GM19240 (cell line): ENCODE data around the gene BAHD1.
"Not testable (repeated sequence)": the region's sequence is repeated elsewhere in the genome, so short reads cannot be mapped to it uniquely, and the experiment has no call there.

Source experiments
- DNase-seq: peaks from one replicate; pipeline ENCODE4 v3.0.0; 2011; ENCODE audit warnings: low spot score; ENCODE audit not compliant: insufficient read length

BAHD1 gene

DNA sequence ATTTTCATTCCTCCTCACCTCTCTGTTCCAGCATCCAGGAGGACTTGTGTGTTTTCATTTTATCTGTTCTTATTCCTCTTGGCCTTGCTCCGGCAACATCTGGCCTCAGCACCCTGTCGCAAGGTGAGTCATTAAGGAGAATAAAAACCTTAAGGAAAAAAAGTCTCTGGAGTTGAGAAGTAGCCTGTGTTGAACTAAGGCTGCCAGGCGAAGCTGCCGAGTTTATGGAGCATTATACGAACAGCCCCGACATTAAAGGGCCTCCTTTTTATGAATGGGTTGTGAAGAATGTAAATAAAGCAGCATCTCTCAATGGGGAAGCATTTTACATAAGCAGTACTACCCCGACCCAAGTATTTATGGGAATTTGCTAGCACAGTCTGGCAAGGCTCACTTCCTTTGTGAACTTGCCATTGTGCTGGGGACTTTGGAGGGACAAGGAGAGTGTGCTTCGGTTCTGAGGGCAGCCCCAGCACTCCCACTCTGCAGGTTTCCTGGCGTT is 4.7 kb downstream of the BAHD1 start:
- no peak for DNase-seq

DNA sequence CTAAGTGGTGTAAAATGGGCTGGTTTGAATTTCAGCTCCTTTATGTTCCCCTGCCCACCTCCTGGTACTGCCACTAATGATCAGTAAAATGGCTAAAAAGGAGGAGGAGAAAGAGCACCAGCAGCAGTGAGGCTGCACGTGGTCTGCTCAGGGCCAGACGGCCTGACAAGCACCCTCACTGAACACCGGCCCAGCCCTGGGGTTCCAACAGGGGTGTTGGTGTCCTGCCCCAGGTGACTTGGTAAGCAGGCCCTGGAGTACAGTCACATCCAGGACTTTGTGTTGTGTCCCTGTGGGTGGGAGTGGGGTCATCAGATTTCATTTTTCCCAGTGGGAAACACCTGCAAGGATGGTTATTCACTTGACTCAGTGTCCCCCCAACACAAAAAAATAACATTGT is 5.4 kb downstream of the BAHD1 start:
- no peak for DNase-seq

DNA sequence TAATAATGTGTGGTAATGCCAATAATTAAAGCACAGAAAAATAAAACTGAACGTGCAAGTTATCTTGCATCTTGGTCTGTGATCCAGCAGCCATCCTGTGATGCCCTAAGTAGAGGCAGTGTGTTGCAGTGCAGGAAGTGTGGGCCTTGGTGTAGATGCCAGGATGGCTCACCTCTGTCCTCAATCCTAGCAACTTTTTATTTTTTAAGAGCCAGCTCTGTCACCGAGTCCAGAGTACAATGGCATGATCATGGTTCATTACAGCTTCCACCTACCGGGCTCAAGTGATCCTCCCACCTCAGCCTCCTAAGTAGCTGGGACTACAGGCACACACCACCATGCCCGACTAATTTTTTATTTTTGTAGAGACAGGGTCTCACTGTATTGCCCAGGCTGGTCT is 7.6 kb downstream of the BAHD1 start:
- DNase-seq, result no peak

DNA sequence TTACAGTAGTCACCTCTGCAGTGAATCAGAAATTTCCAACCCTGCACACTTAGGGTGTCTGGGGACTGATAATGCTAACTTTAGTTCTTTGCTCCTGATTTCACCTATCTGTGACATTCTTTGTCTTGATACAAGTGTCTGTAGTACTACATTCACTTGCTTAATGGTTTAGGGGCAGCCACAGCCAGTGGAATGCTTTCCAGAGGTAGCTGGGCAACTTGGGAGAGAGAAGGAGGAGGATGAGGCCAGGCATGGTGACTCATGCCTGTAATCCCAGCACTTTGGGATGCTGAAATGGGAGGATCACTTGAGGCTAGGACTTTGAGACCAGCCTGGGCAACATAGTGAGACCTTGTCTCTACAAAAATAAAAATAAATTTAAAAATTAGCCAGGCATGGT is 8.5 kb downstream of the BAHD1 start:
- DNase-seq, result no peak

DNA sequence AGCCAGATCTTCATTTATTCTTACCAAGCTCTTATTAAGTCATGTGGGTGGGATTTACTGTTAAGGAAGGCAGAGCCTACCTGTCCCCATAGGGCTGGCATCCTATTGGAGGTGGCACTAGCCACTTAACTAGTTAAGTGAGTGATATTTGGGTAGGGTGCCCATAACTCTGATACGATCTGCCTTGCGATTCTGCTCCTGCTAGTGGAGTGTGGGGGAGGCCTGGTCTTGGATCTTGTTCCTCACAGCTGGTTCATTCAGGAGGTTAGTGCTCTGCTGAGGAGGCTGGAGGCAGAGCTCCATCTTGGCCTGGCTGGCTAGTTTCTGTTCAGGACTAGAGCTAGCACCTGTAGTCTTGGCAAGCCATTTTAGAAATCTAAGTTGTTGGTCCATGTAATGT is 9.3 kb downstream of the BAHD1 start:
- no peak for DNase-seq

DNA sequence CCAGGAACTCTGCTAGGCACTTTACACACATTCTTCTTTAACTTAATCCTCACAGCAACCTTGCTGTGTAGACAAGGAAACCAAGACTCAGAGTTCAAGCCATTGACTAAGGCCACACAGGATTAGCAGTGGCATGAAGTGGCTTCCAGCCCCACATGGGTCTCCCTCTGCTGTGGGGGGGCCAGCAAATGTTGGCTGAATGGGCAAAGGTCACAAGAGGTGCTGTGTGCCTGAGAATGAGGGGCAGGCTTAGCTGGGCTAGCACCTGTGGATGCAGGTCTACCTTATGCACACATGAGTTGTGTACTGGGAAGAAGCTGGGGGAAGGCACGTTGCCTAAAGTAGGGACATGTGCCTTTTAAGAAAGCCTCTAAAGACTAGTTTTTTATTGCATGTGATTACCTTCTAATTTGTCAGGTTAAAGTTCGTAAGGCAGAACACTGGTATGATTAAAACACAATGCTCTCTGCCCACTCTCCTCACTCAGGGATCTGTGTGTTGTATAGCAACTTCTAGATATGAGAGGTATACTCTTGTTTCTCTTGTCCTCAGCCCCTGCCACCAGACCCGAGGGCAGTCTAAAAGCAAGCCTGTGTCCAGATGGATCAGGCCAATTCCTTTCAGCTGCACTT is 10.9 kb downstream of the BAHD1 start:
- DNase-seq, result no peak

DNA sequence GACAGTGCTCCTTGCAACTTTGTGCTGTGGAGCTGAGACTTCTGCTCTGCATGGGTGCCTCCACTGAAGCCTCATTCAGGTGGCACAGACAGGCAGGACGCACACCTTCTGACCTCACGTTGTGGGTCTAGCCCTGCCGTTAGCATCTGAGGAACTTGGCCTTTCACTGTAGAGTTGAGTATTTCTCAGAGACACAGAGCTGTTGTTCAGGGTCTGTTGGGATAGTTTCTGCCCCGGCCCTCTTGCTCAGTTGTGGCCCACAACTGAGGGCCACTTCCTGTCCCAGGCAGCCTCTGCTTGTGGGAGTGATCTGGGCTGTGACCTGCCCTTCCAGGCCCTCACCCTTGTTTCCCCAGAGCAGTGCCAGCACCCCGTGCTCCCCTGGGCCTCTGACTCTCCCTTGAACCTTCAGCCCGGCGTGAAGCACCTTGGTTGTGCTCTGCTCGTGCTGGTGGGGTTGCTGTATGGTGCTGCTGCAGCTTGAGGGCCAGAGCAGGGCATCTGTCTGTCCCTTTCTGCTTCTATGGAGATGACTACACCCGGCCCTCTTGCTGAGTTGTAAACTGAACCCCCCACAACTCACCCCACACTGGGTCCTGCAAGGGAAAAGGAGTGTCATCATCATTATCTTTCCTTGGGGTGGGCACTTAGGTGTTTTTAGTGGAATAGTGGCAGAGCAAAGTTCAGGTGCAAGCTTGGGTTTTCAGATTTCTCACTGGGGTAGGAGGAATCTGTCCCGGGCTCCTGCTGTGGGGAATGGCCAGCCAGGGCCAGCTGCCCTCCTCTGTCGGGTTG is 11.7 kb downstream of the BAHD1 start:
- DNase-seq, result no peak

DNA sequence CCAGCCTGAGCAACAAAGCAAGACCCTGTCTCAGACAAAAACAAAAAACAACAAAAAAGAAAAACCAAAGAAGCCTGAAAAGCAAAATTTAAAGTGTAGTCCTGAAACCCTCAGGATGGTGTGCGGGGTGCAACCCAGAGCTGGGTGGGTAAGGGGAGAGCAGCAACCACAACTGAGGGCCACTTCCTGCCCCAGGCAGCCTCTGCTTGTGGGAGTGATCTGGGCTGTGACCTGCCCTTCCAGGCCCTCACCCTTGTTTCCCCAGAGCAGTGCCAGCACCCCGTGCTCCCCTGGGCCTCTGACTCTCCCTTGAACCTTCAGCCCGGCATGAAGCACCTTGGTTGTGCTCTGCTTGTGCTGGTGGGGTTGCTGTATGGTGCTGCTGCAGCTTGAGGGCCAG is 13.2 kb downstream of the BAHD1 start:
- not testable (repeated sequence) for DNase-seq

DNA sequence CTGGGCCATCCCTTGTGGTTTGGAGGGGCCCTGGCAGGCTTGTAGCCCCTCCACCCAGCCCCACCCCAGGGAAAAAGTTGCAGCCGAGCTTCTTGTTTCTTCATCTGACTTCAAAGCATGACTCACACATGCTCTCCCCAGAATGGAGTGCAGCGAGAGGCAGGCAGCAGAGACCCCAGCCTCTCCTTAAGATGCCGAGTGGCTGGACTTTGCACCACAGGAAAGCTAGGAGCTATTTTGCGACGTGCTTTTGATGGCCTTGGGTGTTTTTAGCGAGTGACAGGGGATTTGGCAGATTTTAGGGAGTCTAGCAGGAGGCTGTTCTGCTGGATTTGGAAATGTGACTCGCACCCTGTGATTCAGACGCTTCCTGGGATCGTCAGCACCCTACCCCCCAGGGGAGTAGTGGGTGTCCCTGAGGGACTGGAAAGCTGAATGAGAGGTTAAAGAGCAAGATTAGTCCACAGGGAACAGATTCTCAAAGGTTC is 14.2 kb downstream of the BAHD1 start:
- DNase-seq, result no peak

DNA sequence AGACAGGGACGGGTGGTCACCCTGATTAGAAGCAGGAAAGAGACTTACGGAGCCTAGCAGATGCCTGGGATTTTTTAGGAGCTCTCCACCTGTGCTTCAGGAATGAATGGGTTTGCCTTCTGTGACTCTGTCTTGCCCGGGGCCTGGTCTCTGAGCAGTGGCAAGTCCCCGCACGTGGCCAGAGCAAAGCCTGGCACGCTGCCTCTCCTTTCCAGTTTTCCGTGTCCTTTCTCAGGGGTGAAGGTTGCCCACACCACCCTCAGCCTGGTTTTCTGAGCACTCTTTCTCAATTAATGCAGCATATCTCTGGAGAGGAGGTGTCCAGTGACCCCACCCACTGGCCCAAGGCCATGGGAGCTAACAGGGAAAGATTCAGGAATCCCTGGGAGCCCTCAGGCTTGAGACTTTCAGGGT is 15.6 kb downstream of the BAHD1 start:
- DNase-seq, result no peak

DNA sequence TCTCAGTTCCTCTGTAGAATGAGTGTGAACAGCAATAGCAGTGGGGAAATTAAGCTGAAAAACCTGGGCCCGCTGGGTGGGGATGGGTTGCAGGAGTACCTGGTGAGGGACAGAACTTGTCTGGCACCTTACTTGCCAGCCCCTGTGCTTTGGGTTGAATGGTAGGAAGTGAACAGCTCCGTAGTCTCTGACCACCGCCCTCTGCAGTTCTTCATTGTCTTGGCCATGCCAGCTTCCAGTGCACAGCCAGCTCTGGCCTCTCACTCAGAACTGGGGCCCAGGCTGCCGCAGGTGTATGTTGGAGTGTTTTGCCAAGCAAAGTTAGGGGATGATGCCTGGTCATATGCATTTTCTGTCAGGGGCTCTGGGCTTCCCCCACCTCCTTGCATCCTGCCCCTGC is 16.0 kb downstream of the BAHD1 start:
- no peak for DNase-seq

DNA sequence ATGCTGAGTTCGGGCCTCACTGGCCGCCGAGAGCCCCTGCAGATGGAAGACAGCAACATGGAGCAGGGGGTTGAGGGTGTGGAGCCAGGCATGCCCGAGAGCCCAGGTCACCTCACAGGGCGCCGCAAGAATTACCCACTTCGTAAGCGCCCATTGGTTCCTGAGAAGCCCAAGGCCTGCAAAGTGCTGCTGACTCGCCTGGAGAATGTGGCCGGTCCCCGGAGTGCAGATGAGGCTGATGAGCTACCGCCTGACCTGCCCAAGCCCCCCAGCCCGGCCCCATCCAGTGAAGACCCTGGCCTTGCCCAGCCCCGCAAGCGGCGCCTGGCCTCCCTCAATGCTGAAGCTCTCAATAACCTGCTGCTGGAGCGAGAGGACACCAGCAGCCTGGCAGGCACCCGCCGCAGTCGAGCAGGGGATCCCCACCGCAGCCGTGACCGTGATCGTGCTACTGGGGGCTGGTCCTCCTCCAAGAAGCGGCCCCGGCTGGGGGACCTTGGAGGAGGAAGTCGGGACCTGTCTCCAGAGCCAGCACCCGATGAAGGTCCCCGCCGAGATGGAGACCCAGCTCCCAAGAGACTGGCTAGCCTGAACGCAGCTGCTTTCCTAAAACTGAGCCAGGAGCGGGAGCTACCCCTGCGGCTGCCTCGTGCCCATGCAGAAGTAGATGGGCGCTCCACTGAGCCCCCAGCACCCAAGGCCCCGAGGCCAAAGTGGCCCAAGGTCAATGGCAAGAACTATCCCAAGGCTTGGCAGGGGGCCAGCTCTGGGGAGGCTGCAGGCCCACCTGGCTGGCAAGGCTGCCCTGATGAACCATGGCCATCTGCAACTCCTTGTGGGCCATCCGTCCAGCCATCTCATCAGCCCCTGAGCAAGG is 18.0 kb downstream of the BAHD1 start:
- DNase-seq, result no peak

DNA sequence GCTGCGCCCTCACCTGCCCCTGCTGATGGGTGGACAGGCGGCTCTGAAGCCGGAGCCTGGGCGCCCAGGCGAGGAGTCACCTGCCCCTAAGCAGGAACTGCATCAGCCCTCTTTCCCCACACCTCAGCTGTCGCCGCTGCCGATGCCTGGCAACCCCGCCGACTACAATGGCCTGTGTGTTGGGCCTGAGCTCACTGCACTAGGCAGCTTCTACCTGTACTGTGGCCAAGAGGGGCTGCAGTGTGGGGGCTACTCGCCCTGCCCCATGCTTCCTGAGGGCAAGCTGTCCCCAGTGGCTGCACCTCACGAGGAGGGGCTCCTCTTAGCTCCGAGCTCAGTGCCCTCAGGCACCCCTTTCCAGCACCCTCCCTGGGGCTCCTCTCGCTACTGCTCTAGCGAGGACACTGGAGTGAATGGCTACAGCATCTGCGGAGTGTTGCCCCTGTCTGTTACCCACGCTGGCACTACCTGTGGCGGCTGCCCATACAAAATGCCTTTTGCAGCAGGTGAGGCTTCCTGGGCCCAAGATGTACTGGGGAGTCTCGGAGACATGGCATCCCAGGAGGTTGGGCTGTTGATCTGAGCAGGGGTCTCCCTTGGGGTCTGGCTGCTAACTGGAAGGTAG is 18.8 kb downstream of the BAHD1 start:
- no peak for DNase-seq

DNA sequence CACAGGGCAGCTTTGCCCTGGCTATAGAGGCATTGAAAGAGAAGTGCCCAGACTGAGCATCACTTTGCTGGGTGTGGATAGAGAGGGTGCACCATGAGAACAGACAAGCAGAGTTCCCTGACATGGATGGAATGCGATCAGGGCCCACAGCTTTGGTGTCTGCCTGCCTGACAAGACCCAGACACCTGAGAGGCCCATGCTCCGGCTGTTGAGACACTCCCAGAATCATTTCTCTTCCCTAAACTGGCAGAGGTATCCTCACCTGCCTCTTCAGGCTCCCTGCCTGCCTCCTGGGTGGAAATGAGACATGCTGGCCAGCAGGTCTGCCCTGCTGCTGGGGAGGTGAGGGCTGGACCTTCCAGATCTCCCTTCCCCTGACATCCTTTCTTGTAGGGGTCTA is 19.7 kb downstream of the BAHD1 start:
- no peak for DNase-seq

DNA sequence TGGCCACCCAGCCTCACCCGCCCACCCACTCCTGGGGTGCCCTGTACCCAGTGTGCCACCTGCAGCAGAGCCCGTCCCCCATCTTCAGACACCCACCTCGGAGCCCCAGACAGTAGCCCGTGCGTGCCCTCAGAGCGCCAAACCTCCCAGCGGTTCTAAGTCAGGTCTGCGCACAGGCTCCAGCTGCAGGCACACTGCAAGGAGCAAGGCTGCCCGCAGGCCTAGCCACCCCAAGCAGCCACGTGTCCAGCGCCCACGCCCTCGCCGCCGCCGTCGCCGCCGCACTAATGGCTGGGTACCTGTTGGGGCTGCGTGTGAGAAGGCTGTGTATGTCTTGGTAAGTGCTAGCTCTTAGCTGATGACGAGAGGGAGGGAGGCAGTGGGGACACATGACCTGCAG is 21.2 kb downstream of the BAHD1 start:
- no peak for DNase-seq

DNA sequence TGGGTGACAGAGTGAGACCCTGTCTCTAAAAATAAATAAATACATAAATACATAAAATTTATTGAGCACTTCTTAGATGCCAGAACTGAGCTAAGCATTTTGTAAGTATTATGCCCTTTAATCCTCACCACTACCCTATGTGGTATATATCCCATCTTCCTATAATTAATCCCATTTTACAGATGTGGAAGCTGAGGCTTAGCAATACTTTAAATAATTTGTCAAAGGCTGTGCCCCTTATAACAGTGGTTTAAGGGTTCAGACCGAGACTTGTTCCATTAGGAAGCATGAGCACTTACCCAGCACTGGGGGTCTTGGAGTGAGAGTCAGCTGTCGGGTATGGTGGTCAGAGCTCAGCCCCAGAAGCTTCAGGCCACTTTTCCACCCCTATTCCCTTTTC is 22.5 kb downstream of the BAHD1 start:
- no peak for DNase-seq

DNA sequence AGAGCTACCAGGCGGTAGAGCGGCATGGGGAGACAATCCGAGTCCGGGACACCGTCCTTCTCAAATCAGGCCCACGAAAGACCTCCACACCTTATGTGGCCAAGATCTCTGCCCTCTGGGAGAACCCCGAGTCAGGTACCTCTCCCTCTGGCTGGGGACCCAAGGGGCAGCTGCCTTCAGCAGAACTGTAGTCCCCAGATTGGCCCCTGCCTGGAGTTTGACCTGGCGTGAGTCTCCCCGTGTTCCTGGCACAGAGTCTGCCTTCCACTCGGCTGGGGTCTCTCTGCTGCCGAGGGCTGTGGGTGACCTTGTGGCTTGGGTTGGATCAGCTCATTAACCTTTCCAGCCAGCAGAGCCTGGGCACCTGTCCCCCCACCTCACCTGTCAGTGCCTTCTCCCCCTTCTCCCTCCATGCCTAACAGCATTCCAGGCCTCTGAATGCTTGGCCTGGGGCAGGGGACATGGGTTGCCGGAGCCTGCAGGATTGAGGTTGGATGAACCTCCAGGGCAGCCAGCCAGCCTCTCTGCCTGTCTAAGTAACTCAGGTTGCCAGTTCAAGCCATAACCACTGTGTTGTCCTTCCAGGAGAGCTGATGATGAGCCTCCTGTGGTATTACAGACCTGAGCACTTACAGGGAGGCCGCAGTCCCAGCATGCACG is 23.3 kb downstream of the BAHD1 start:
- DNase-seq, result no peak

DNA sequence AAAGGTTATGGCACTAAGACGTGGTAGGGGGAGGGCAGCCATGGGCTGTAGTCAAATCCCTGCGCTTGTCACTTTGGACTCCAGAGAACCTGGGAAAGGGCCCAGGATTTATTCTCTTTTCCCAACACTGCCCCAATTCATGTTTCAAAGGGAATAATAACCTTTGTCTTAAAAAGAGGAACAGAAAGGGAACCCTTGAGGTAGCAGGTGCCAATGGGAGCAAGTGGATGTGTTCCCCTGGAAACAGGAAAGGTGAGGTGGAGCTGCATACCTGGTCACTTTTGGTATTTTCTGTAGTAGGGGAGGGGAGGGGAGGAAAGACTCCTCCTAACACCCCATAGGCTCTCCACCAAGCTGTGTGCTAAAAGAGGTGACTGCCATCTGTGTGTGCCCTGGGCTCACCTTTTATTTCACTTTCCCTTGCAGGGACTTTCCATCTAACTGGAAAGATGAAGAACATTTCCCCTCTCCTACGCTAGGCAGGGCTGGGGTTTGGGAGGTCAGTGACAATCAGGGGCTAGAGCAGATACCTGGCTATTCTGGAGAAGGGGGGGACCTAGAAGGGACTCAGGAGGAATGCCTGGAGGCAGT is 23.9 kb downstream of the BAHD1 start:
- no peak for DNase-seq

DNA sequence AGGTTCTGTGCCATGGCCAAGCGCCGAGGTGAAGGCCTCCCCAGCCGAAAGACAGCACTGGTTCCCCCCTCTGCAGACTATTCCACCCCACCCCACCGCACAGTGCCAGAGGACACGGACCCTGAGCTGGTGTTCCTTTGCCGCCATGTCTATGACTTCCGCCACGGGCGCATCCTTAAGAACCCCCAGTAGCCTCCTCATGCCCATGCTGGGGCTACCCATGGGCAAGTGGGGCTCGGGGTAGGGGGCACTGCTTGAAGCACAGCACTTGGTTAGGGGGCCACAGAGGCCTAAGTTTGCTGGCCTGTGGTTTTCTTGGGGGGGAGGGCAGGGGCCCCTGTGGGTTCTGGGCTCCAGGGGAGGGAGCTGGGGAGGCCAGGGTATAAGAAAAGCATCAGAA is 25.2 kb downstream of the BAHD1 start:
- no peak for DNase-seq

DNA sequence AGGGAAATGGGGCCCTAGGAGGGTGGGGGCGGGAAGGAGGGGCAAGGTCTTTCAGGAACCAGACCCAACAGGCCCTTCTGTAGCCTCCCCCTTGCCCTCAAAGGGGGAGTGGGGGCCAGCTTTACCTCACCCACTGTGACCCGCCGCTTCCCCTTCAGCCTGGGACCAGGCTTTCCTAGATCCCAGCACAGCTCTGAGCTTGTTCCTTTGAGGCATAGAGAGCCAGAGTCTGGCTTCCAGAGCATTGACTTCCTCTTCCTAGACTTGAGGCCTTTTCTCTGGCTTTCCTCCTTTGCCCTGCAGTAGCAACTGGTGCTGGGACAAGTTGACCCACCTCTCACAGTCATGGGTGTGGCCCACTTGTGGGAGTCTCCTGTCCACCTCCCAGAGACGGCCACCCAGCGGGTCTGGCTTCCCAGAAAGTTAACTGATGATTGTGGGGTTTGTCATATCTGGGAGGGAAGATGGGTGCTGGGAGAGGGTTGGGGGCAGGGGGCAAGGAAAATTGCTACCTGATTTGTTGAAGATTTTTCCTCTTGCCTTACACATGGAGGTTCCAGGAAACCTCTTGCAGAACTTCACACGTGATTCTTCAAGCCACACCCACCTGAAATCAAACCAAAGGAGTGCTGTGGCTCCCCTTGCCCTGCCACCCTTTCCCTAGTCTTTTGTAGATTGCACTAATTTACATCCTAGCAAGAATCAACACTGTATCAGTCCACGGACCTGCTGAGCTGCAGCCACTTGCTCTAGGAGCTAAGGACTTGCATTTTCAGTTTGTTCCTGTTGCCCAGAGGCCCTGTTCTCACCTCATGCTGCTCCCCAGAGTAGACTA is 25.9 kb downstream of the BAHD1 start:
- no peak for DNase-seq
